Adipose tissue (tissue), 3 donors: ENCODE data around the gene DIDO1. TPM values are rescaled to one million over a fixed set of nuclear protein-coding genes. Genes with fewer than 3 reads are reported as not detected.
A peak's percentile ranks its signal among the peaks of the same experiment; 100 is the strongest.

ENCODE experiments used
- H3K27ac ChIP-seq: one replicate; pipeline ENCODE4 v1.5.1; 2013; ENCODE audit warnings: low read depth, low read length
- WGBS, 3 donors: extraction: QIAGEN DNeasy Blood & Tissue Kit; methylation state at CpG; one replicate each; pipeline ENCODE4 v1.1.7; 2013; 5-methylcytosine and 5-hydroxymethylcytosine counted together
- polyA plus RNA-seq, 3 donors: library from polyadenylated mRNA; stranded (reverse); fragments of 200-250 nt; gene quantifications; one replicate each; pipeline ENCODE4 v1.2.3, GENCODE V29; 2013
- donor health status: healthy with polysubstance abuse.
- donor health status: Bipolar disorder and iron deficiency.
- donor health status: healthy.

Gene DIDO1
- polyA plus RNA-seq, 3 donors, result 12.3 to 27.6 (median 17.4) TPM

DNA sequence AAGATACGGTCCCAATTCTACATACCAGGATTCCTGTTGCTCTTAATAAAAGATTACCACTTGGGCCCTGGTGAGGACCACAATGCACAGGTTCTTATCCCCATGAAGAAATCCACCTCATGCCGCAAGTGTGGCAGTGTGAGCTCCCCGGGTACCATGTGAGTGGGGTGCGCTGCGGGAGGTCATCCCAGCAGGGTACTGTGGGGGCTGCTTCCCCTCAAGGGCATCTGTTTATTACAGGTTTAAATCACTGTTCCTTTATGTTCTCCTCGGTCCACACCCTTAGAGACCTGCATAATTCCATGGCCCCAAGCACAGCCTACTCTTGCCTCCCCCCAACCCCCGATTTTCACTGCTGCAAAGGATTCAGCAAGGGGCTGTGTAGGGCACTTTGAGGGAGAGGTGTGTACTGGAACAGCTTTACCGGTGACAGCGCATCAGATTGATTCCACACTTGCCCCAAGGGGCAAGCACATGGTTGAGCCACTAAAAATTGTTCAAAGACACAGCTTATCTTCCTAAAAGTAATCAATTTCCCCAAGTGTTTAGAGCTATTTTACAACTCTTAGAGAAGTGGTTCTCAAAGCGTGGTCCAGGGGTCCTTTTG lies 6.2 kb downstream of the DIDO1 start:
- WGBS, 3 donors, result 69 to 79% (median 76%) methylated on average over 10 of the region's 10 CpGs
- peak overlapping the region; percentile 57 for H3K27ac ChIP-seq

DNA sequence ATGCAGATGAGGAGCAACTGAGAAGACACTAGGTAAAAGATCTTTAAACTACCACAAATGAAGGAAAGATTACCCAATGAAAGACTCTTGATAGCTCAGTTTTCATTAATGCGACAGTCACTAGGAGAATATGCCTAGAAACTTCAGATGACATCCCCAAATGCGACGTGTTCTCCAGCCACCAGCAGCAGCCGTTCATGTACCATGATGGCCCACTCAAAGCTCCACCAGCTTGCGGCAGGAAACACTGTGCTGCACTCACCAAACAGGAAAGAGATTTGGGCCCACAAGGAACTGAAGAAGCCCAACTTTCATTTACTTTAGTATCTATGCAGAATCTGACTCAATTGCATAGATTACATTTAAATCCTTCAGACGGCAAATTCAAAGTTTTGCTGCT lies 7.5 kb downstream of the DIDO1 start:
- no peak overlapping the region for H3K27ac ChIP-seq
- WGBS, 3 donors, result 40 to 75% (median 47%) methylated on average over 6 of the region's 6 CpGs

DNA sequence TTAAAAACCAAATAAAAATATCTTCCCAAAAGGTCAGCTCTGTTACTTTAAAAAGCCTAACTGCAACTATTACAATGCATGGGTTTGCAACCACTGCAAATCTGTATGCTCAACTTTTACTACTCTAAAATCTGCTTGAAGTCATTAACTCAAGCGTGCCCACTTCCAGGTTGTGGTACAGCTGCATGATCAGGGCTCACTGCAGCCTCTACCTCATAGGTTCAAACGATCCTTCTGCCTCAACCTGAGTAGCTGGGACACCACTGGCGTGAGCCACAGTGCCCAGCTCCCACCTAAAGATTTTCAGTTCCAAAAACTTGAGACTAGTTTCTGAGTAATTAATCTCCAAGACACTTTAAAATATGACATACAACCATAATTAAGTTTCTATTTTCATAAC lies 8.2 kb downstream of the DIDO1 start:
- 44 to 60% (median 45%) methylated on average over 3 of the region's 3 CpGs for WGBS, 3 donors
- no peak overlapping the region for H3K27ac ChIP-seq

DNA sequence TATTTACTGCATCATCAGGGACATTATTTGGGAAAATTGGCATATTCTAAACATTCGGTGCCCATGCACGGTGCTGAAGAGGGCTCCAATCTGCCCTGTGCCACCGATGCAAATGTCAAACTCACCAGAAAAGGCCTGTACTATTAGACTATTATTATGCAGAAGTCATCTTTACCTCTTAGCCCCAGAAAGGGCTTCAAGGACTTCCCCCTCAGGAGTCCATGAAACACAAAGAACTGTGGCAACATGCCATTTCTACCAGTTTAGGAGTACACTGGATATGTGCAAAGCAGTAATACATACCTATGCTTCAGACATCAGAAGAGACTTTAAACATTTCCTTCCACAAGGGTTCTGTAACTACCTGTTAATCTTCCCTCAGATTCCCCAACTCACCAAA lies 8.6 kb downstream of the DIDO1 start:
- no peak overlapping the region for H3K27ac ChIP-seq
- 72 to 75% (median 74%) methylated on average over 3 of the region's 3 CpGs for WGBS, 3 donors

DNA sequence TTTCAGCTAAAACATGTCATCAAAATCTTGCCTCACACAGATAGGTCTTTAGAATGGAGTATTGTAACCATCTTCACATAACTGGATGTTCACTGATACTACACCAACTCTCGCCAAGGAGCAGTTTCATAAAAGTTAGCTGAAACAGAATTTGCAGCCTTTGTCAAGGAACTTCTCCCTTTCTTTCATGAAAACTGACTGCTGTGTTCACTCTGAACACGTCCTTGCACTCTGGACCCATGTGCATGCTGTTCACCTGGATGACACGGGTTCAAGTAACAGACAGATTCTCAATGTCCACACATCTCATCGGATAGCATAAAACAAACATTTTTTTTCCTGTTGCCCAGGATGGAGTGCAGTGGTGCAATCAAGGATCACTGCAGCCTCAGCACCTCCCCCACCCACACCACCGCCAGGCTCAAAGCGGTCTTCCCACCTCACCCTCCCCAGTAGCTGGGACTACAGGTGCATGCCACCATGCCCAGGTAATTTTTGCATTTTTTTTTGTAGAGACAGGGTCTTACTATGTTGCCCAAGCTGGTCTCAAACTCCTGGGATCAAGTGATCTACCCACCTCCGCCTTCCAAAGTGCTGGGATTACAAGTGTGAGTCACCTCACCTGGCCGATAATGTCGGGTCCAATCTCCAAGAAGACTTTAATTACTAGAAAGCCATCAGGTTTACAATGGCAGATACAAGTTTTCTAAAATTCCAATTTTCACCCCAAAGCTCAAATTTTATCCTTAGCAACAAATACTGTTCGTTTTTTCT lies 9.4 kb downstream of the DIDO1 start:
- no peak overlapping the region for H3K27ac ChIP-seq
- 71 to 78% (median 74%) methylated on average over 10 of the region's 10 CpGs for WGBS, 3 donors

DNA sequence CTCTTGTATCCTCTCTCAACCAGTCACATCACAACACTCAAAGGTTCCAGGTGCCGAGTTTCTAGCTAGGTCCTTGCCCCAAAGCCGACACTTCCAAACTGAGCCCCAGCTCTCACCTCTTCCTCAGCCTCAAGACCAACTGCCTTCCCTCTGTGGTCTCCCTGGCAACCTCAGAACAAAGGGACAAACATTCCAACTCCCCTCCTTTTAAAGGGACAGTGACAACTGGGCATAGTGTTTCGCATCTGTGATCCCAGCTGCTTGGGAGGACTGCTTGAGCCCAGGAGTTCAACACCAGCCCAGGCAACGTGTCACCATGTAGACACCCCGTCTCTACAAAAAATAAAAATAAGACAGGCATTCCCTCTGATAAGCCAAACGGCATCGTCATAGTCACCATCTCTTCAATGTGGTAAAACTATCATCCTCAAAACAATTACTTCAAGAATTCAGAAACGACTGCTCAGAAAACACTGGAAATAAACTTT lies 11.3 kb downstream of the DIDO1 start:
- no peak overlapping the region for H3K27ac ChIP-seq
- WGBS, 3 donors, result 34 to 50% (median 39%) methylated on average over 8 of the region's 8 CpGs

DNA sequence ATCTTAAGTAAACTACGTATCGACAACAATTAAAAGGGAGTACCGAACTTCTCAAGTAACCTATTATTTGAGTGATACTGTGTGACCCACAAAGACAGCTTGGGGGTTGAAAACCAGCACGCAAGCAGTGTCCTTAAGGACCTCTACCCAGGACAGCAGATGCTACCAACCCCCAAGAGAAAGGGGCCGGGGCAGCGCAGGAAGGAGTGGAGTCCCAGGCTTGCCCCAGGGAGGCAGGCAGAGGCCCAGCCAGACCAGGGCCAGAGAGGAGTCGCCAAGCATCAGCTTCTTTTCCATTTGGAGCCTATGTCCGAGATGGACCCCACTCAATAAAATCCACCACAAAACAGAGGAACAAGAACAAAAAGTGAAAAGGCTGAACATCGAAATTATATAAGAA lies 11.9 kb downstream of the DIDO1 start:
- H3K27ac ChIP-seq, result no peak overlapping the region

DNA sequence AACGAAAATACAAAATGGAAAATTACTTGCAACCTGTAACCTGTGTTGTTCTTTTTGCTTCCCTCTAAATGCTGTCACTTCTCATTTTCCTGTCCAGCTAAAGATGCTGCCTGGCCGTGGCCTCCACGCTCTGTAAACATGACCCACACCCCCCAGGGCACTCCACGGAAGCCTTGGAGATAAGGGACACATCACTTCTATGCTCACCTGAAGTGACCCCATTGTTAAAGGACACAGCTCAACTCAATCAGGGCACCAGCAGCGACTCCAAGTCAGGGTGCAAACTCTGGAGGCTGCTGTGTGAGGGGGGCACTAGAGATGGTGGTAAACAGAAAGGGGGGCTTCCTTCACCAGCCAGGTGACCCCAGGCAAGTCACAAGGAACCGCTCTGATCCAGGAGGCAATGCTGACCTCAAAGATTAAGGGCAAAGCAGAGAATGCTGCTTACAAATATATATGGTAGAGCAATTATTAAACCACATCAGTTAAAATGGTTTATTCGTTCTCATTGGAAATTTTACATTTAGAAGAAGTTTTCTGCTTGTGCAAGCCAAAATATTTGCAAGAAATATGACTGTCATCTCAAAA lies 13.2 kb downstream of the DIDO1 start:
- H3K27ac ChIP-seq, result no peak overlapping the region
- WGBS, 3 donors, result 66 to 85% (median 83%) methylated on average over 7 of the region's 7 CpGs

More for the DNA sequence above, 11.9 kb downstream of the DIDO1 start:
- WGBS, 3 donors, result 67 to 84% (median 77%) methylated on average over 9 of the region's 9 CpGs

DNA sequence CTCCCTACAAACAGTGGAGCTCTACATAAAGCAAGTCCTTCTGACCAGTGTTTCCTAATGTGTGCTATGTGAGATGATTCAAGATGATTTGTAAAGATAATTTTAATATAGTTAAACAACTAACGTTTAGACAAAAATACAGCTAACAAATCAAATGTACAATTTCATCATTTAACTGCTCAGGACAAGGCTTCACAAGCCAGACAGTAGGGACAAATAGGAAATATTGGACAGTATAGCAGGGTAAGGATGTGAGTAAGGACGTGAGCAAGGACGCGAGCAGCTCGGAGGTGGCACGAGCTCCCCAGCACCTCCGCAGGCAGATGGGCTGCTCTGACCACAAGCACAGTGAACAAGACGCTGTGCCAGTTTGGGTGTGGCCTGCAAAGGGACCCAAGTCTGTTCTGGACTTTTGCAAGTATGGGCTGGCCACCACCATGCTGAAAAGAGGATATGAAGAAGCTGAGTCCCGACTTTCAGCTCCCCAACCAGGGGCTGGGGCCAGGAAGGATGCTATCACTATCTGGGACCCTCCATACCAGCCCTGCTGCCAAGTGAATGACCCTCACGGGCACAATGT lies 14.5 kb downstream of the DIDO1 start:
- H3K27ac ChIP-seq, result no peak overlapping the region
- 81 to 86% (median 83%) methylated on average over 10 of the region's 10 CpGs for WGBS, 3 donors

DNA sequence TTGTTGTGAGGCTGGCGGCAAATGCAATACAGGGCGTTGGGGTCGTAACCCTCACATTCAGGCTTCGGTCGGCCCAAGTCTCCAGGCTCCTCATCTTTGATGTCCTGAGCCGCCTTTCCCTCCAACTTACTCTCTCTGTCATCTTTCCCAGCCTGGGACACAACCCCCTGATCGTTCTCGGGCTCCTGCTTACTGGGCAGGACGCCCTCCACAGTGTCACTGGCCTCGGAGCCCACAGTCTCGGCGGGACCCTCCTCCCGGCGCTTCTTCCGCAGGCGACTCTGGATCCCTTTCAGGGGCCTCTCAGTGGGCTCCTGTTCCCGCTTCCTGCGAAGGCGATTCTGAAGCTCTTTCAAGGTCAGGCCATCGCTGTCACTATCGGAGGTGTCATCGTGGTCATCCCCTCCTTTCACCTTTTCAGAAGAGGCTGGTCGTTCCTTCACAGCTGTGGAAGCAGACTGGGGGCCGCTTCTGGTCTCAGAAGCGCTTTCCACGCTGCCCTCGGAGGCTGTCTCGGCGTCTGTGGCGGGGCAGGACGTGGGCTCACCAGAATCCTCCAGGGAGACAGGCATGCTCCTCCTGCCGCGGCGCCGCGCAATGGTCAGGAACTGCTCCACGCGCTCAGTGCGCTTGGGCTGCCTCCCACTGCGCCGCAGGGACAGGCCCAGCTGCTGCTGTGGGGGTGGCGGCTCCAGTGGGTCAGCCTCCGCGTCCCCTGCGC lies 15.4 kb downstream of the DIDO1 start:
- no peak overlapping the region for H3K27ac ChIP-seq
- 92 to 95% (median 94%) methylated on average over 45 of the region's 45 CpGs for WGBS, 3 donors

DNA sequence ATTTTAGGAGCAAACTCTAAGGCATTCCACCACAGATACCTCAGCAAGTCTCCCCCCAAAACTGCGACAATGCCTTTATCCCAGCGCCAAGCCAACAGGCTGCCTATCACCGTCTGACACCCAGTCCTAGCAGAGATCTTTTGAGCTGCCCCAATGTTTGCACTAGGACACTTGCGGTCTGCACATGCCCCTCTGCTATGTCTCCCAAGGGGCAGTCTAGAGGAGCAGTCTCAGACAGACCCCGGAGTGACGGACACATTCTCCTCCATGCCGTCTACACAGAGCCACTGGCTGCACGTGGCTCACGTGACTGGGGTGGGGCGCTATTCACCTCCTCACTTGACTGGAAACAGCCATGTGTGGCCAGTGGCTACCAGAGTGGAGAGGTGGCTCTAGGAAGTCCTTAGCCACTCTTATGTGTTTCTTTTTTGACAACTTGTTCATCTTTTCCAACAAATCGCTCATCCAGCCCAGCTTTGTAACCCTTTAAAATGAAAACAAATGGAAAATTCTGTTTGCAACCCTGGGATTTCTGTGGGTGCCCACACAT lies 16.0 kb downstream of the DIDO1 start:
- 92 to 96% (median 93%) methylated on average over 11 of the region's 11 CpGs for WGBS, 3 donors
- H3K27ac ChIP-seq, result no peak overlapping the region

DNA sequence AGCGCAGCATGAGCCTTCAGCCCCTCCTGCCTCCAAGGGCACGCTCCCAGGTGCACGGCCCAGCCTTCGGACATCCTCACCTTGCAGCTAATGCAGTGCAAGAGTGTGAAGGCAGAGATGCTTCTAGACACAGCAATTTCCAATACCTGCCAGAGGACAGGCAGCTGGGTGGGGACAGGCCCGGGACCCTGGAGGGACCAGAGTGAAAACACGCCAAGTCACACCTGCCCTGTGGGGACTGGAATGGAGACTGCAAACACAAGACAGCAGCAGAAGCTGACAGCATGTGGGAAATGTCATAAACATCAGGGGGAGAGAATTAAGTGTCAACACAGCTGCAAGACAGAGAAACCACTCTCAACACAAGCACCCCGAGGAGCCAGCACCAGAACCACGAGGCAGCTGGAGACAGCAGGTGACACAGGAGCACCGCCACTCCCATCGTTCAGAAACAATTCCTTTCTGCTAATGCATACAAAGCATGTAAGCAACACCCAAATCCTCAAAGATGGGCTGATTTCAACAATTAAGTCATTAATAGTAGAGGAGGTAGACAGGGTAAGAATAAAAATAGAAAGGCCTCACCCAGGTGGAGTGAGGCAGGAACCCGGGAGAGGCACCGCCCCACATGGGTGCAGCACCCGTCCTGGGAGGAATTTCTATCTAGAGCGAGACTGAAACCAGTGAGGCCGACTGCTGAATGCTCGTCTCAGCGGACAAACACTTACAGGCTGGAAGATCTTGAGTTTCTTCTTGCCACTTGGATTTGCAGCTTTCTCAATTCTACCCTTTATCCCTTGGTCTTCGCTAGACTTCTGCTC lies 17.1 kb downstream of the DIDO1 start:
- WGBS, 3 donors, result 81 to 92% (median 90%) methylated on average over 18 of the region's 18 CpGs
- no peak overlapping the region for H3K27ac ChIP-seq

DNA sequence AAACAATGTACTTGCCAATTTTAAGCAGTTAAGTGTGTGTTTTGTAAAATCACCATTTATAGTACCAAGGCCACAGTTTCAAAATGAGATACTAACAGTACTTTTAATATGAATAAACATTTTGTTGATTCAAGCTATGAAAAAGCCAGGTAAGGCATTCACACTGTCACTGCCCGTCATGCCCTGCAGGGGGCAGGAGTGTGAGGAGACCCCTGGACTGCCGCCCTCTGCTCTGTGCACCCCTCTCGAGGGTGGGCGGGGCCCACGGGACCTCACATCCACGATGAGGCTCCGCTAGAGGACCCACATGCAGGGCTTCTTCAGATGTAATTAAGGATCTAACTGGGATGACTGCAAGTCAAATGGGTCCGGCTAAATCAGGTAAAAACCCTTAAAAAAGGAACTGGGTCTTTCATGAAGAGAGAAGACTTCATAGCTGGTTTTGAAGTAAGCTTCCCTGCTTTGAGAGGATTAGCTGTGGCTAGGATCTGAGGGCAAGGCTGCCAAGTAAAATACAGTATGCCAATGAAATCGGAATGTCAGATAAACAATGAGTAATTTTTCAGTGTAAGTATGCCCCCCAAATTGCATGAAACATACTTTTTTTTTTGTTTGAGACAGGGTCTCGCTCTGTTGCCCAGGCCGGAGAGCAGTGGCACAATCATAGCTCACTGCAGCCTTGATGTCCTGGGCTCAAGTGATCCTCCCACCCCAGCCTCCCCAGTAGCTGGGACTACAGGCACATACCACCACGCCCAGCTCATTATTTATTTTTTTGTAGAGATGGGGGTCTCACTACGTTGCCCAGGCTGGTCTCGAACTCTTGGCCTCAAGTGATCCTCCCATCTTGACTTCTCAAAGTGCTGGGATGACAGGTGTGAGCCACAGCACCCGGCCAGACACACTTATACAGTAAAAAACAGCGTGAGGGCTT lies 18.7 kb downstream of the DIDO1 start:
- WGBS, 3 donors, result 73 to 74% (median 74%) methylated on average over 16 of the region's 16 CpGs
- H3K27ac ChIP-seq, result no peak overlapping the region

DNA sequence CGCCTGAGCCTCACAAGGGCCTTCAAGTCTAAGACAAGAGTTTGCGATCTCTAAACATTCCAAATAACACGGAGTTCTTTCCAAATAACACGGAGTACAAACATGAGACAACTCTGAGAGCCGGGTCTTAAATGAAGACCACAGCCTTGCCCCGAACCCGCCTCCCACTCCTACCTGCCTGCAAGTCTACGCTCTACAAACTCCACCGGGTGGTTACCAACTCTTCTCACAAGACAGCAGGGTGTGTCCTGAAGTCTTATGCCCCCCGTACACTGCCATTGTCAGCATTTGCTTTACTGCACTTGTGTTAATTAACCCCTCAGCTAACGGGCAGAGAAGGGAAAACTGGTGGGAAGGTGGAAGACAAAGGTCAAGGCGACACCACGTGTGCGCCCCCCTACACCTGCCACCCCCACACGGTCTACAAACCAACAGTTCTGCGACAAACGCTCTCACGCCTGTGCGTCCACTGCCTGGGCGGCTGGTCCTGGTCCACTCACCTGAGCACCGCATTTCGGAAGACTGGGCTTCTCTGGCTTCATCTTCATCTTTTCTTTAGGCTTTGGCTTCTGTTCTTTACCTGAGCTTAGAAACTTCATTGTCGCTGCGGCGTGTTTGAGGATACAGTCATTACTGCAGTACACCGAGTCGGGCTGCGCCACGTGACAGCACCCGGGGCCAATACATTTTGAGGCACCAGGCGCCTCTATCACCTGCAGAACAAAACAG lies 19.5 kb downstream of the DIDO1 start:
- 86 to 92% (median 91%) methylated on average over 31 of the region's 31 CpGs for WGBS, 3 donors
- H3K27ac ChIP-seq, result no peak overlapping the region

DNA sequence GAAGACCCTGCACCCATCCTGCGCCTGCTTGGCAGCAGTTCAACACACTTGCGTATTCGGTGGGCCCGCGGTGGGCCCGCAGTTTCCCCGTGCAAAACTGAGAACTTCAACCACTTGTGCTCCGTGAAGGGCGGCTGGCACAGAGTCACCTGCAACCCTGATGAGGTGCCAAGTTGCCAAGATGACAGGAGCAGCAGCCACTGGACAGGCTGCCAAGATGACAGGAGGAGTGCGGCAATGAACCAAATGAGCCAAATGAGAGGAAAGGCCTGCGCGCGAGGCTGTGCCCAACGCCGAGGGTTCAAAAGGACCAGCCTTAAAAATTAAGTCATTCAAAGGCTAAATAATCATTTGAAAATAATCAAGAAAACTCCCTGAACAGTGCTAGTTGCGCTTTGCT lies 20.1 kb downstream of the DIDO1 start:
- WGBS, 3 donors, result 88 to 94% (median 93%) methylated on average over 16 of the region's 16 CpGs

DNA sequence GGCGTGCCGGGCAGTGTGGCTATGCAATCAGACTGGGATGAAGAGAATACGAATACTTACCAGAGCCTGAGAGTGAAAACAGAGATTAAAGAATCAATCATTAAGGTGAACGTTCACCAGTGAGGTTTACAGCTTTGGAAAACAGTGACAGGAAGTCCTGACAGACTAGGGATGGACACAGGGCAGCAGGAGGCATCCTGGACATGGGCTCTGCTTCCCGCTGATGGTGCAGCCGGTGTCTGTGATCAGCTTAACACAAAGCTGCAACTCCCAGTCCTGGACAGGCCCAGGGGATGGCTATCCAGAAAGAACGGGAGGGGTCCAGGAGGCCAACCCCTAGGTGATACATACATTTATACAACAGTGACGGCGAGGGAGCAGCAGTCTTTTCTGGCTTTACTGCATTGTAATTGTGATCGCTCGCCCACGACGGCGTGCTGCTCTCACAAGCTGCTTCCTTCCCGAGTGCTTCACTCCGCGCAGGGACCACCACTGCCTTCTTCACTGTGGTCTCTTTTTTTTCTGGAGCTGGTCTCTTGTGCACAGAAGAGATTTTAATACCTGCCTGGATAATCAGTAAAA lies 20.7 kb downstream of the DIDO1 start:
- H3K27ac ChIP-seq, result no peak overlapping the region
- 90 to 93% (median 91%) methylated on average over 17 of the region's 17 CpGs for WGBS, 3 donors

More for the DNA sequence above, 20.1 kb downstream of the DIDO1 start:
- no peak overlapping the region for H3K27ac ChIP-seq
